NCI-H2171 (cell line): ENCODE data around the gene SRSF8.
"Not testable (repeated sequence)": the region's sequence is repeated elsewhere in the genome, so short reads cannot be mapped to it uniquely, and the experiment has no call there.

ENCODE experiments used
- DNase-seq: peaks from one replicate; lab custom pipeline; 2025; lab: John Stamatoyannopoulos, UW

SRSF8 gene

DNA sequence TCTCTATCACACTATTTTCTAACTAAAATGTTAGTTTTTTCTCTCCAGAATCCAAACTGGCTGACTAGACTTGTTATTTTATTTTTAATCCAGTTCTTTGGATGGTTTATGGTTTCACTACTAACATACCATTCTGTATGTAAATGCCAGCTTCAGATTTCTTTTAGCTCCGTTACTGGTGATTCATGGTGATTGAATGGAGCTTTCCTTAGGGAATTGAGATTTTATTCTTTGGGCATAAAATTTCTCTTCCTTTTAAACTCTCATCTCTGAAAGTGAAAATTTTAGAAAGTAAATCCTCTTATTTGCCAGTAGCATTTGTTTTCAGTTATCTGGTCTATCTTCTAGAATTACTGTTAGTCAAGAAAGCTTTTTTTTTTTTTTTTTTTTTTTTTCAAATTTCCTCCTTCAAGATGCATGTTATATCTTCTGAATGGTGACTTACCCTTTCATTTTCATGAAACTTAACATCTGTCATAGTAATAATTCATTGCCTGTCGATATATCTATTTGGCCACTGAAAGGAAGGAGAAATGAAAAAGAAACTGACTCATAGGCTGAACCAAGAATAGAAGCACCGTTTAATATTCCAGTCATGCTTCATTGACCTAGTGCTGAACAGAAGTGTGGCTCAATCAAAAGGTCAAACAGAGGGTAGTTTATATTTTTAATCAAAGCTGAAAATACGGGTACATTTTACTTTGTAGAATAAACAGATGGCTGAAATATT is 29.3 kb downstream of the SRSF8 start:
- DNase-seq, result no peak

GRCh38 chr11:95097209-95097608 is 30.5 kb downstream of the SRSF8 start:
- no peak for DNase-seq

- DNase-seq, result no peak
Measured at GRCh38 chr11:95098826-95099225, 32.1 kb downstream of the SRSF8 start.

- no peak for DNase-seq
Measured at GRCh38 chr11:95100191-95100648, 33.5 kb downstream of the SRSF8 start.

DNA sequence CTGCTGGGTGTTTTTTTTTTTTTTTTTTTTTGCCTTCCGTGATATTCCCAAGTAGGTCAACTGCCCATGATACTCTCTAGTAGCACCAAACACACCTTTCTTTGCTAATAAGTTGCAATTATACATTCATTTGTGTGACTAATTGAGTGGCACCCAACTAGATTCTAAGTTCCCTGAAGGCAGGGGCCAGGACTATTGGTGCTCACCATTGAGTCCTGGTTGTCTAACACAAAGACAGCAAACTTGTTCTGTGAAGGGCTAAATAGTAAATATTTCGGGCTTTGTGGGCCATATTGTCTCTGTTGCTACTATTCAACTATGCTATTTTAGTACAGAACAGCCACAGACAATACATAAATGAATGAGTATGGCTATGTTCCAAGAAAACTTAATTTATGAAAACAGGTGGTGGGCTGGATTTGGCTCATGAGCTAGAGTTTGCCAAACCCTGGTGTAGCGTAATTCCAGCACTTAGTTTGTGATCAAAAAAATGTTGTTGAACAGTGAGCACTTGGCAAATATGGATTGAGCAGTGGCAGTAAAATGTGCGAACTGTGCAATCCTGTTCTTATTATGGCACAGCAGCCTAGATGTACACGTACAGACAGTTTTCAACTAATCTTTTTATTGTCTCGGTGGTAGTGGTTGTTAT is 34.3 kb downstream of the SRSF8 start:
- no peak for DNase-seq

DNA sequence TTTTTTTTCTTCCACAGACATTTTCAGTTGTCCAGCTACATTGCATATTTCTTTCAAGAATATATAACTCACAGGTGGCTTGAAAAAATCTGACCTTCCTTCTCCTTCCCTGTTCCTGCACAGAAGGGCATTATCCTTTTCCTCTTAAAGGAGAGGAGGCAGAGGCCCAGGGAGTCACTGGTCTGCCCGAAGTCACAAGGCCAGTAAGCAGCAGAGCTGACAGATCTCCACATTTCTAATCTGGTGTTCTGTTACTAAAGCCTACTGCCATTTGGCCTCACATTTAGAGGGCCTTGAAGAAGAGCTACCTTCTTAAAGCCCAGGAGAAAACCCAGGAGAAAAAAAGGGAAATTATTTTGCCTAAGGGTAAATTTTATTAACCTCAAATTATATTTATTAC is 35.2 kb downstream of the SRSF8 start:
- DNase-seq, result no peak

GRCh38 chr11:95102733-95103132 is 36.0 kb downstream of the SRSF8 start:
- DNase-seq, result no peak

GRCh38 chr11:95103701-95104100 is 37.0 kb downstream of the SRSF8 start:
- DNase-seq, result no peak

- no peak for DNase-seq
Measured at GRCh38 chr11:95104121-95104830, 37.6 kb downstream of the SRSF8 start.

- peak; percentile 26 for DNase-seq
Measured at GRCh38 chr11:95104856-95105255, 38.1 kb downstream of the SRSF8 start.

DNA sequence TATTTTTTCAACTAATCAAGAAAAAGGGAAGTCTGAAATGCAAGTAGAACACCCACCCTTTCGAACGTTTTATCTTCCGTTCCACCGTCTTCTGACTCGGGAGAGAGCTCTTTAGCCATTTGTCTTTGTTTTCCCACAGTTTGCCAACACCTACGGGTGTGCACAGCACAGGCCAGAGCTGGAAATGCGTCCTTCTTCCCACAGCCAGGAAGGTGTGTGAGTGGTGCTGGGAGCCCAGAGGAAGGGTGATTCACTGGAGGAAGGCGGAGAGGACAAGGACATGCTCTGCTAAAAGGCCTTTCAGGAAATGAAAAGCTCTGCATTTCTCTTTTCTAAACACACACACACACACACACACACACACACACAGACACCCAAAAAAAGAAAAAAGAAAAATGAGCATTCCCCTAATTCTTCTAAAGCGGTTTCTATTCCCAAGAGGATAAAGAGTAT is 41.5 kb downstream of the SRSF8 start:
- DNase-seq, result no peak

DNA sequence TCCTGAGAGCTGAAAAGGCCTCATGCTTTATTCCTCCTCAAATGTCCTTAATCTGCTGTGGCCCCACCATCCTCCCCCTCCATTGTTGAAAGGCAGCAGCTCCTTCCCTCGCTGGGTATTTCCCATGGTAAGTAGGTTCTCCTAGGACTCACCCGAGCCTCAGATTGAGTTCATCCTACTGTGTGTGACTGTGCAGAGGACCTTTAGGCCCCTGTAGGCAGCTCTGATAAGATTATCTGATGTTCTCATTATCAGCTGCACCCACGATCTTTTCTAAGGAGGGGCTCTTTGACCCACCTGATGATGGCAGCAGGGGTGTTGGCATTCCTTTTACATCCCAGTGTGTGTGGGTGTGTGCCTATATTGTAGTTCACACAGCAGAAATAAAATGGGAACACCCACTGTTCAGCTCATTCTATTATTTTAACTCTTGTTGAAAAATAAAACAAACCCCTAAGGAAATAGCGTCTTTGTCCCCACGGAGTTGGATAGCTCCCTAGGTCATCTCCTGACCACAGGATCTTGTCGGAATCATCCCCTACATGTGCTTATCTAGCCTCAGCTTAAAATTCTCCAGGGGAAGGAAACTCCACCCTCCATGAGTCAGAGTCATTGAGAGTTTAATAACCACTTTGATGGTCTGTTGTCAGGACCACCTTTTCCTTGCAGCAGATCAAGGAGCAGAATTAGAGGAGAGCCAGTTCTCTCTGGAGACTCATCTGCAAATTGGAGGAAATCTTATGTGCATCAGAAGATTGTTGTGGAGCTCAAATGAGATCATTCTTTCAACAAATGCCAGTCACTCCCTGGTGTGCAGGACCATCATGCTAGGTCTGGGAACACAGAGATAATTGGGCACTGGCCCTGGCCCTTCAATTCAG is 42.2 kb downstream of the SRSF8 start:
- no peak for DNase-seq

DNA sequence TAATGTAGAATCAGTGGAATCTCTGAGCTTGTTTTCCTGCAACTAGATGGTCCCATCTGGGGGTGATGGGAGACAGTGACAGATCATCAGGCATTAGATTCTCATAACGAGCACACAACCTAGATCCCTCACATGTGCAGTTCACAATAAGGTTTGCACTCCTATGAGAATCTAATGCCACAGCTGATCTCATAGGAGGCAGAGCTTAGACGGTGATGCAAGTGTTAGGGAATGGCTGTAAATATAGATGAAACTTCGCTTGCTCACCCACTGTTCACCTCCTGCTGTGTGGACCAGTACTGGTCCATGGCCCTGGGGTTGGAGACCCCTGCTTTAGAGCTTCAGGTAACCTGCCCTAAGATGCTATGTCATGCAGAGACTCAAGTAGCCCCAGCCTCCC is 44.8 kb downstream of the SRSF8 start:
- DNase-seq, result not testable (repeated sequence)

GRCh38 chr11:95111923-95112540 is 45.3 kb downstream of the SRSF8 start:
- no peak for DNase-seq

GRCh38 chr11:95115597-95115996 is 48.9 kb downstream of the SRSF8 start:
- DNase-seq, result no peak

GRCh38 chr11:95119361-95120060 is 52.8 kb downstream of the SRSF8 start:
- no peak for DNase-seq
